K562 (cell line): Measurements from ENCODE around the gene CSTPP1. TPM values are rescaled to one million over a fixed set of nuclear protein-coding genes. Genes with fewer than 3 reads are reported as not detected.

Experiments
- ASH1L ChIP-seq: fragments of 450-650 bp; IDR thresholded peaks from 2 replicates; pipeline ENCODE4 v1.6.1; 2018; ENCODE audit warnings: borderline replicate concordance, mild to moderate bottlenecking, low read depth; ENCODE audit not compliant: partially characterized antibody
- CBX5 ChIP-seq: IDR thresholded peaks from 2 replicates; pipeline ENCODE4 v1.6.1; 2014; ENCODE audit warnings: low read depth, borderline replicate concordance
- E2F6 ChIP-seq, 2 experiments: IDR thresholded peaks; 2 replicates each; pipeline ENCODE4 v1.6.1; 2011; ENCODE audit warnings: borderline replicate concordance in 1 of 2, control low read depth in 1 of 2, low read depth in 1 of 2, low read length in 1 of 2, mild to moderate bottlenecking in 1 of 2, mixed read lengths in 1 of 2, moderate library complexity in 1 of 2; ENCODE audit not compliant: insufficient read depth in 1 of 2, insufficient read length in 1 of 2, poor library complexity in 1 of 2, severe bottlenecking in 1 of 2; ENCODE audit errors: extremely low read depth in 1 of 2
- ETV1 ChIP-seq: fragments of 450-650 bp; conservative IDR thresholded peaks from 2 replicates; pipeline ENCODE4 v1.6.1; 2016; ENCODE audit warnings: missing genetic modification characterization, control low read depth, low read depth, missing compliant biosample characterization
- GTF2F1 ChIP-seq: IDR thresholded peaks from 2 replicates; pipeline ENCODE4 v1.6.1; 2011; ENCODE audit warnings: low read depth, low read length, improper control_type of control experiment
- L3MBTL2 ChIP-seq: fragments of 450-650 bp; IDR thresholded peaks from 2 replicates; pipeline ENCODE4 v1.6.1; 2016; ENCODE audit warnings: mild to moderate bottlenecking, moderate library complexity
- NCOA6 ChIP-seq: fragments of 450-650 bp; IDR thresholded peaks from 2 replicates; pipeline ENCODE4 v1.6.1; 2017; ENCODE audit warnings: mild to moderate bottlenecking
- PBX2 ChIP-seq, 2 experiments: IDR thresholded peaks in 1 of 2; conservative IDR thresholded peaks in 1 of 2; 2 replicates each; pipeline ENCODE4 v1.6.1; 2016; ENCODE audit warnings: low read depth in 2 of 2, mild to moderate bottlenecking in 1 of 2, missing compliant biosample characterization in 1 of 2, missing genetic modification characterization in 1 of 2, moderate library complexity in 1 of 2
- SLC30A9 ChIP-seq: fragments of 250-450 bp; sonication (Bioruptor Pico); IDR thresholded peaks from 2 replicates; pipeline ENCODE4 v1.8.0; 2022; ENCODE audit warnings: mild to moderate bottlenecking, moderate library complexity
- SMARCA5 ChIP-seq: fragments of 450-650 bp; IDR thresholded peaks from 2 replicates; pipeline ENCODE4 v1.6.1; 2016
- TOE1 ChIP-seq, 2 experiments: fragments of 450-650 bp in 1 of 2; sonication (generic) in 1 of 2; formaldehyde crosslinking in 1 of 2; IDR thresholded peaks; 2 replicates each; pipeline versions ENCODE4 v1.7.1 to v1.8.0; 2016 to 2022; ENCODE audit warnings: borderline replicate concordance in 2 of 2, mild to moderate bottlenecking in 2 of 2, antibody characterized with exemption in 1 of 2, inconsistent platforms in 1 of 2, low read depth in 1 of 2, missing genetic modification reagents in 1 of 2, moderate library complexity in 1 of 2
- ZBTB1 ChIP-seq: sonication (generic); formaldehyde crosslinking; IDR thresholded peaks from 2 replicates; pipeline ENCODE4 v1.8.1; 2023; ENCODE audit warnings: missing genetic modification reagents, low read depth, mild to moderate bottlenecking, borderline replicate concordance
- ZBTB33 ChIP-seq: sonication (generic); formaldehyde crosslinking; IDR thresholded peaks from 2 replicates; pipeline ENCODE4 v1.8.1; 2023; ENCODE audit warnings: mild to moderate bottlenecking, missing genetic modification reagents
- ZNF174 ChIP-seq: fragments of 250-450 bp; sonication (Bioruptor Pico); IDR thresholded peaks from 2 replicates; pipeline ENCODE4 v1.4.0; 2020; ENCODE audit warnings: mild to moderate bottlenecking
- ZNF518B ChIP-seq: fragments of 250-450 bp; sonication (Bioruptor Pico); IDR thresholded peaks from 2 replicates; pipeline ENCODE4 v1.5.0; 2021; ENCODE audit warnings: mild to moderate bottlenecking, moderate library complexity
- polyA plus RNA-seq, 8 experiments: library from polyadenylated mRNA; depleted of rRNA in 4 of 8; stranded (reverse) in 5 of 8; unstranded in 3 of 8; fragments of >200 nt; fragmentation: Nextera tagmentation in 2 of 8; fragmentation: Illumina TruSeq in 1 of 8; extraction: Ambion mirVana in 2 of 8; extraction: Trizol in 1 of 8; gene quantifications; 2 replicates each; pipeline versions ENCODE4 v1.2.1 to v1.2.3, GENCODE V29; 2011 to 2014; ENCODE audit warnings: inconsistent platforms in 1 of 8, missing spikeins in 1 of 8
- total RNA-seq, 7 experiments: library from RNA; depleted of rRNA in 6 of 7; stranded (reverse); fragments of >200 nt in 6 of 7; fragmentation: Illumina TruSeq in 2 of 7; extraction: Trizol in 2 of 7; gene quantifications; 2 replicates each; pipeline versions ENCODE4 v1.2.1 to v1.2.3, GENCODE V29; 2011 to 2021; ENCODE audit warnings: low replicate concordance in 1 of 7

Gene CSTPP1
- total and polyA plus RNA-seq, 9 of the 15 experiments (the other 6 are each of a cell fraction or from before 2014, with no cell fraction given), result 6.5 to 17.8 (median 9.2) TPM

GRCh38 chr11:47185305-47186075, 248.9 kb downstream of the CSTPP1 start (continued):
- peak; percentile 87; the same call in 1 of the 2 replicates for TF ChIP-seq NCOA6
- TF ChIP-seq GTF2F1, result no peak
- no peak for TF ChIP-seq ZNF518B (CRISPR knock-in tag)
- no peak for TF ChIP-seq ETV1
- TF ChIP-seq PBX2 (CRISPR knock-in tag; IDR thresholded peaks at IDR 0.05; ENCODE audit: low read depth), result no peak
- no peak for TF ChIP-seq PBX2 (tag; conservative IDR thresholded peaks at IDR 0.05; ENCODE audit: low read depth)
- TF ChIP-seq SMARCA5, result no peak
- TF ChIP-seq E2F6 (IDR thresholded peaks at IDR 0.05; ENCODE audit: borderline replicate concordance in 1 of 2, extremely low read depth in 1 of 2, insufficient read depth in 1 of 2, insufficient read length in 1 of 2, low read depth in 1 of 2, low read length in 1 of 2, poor library complexity in 1 of 2, severe bottlenecking in 1 of 2), result peak in 1 of 2 experiments; percentile 42
- TF ChIP-seq ASH1L, result no peak
- no peak for TF ChIP-seq TOE1 (IDR thresholded peaks at IDR 0.05; ENCODE audit: borderline replicate concordance)
- TF ChIP-seq TOE1 (CRISPR knock-in tag; IDR thresholded peaks at IDR 0.05; ENCODE audit: borderline replicate concordance, low read depth), result no peak
- TF ChIP-seq ZNF174, result no peak
- TF ChIP-seq ZBTB1, result no peak
- no peak for TF ChIP-seq CBX5
- TF ChIP-seq L3MBTL2, result peak; percentile 26; the same call in 1 of the 2 replicates
- TF ChIP-seq ZBTB33 (CRISPR knock-in tag), result peak; percentile 92
- TF ChIP-seq SLC30A9 (CRISPR knock-in tag), result no peak
